Measurements from ENCODE around the gene M6PR.

DNA sequence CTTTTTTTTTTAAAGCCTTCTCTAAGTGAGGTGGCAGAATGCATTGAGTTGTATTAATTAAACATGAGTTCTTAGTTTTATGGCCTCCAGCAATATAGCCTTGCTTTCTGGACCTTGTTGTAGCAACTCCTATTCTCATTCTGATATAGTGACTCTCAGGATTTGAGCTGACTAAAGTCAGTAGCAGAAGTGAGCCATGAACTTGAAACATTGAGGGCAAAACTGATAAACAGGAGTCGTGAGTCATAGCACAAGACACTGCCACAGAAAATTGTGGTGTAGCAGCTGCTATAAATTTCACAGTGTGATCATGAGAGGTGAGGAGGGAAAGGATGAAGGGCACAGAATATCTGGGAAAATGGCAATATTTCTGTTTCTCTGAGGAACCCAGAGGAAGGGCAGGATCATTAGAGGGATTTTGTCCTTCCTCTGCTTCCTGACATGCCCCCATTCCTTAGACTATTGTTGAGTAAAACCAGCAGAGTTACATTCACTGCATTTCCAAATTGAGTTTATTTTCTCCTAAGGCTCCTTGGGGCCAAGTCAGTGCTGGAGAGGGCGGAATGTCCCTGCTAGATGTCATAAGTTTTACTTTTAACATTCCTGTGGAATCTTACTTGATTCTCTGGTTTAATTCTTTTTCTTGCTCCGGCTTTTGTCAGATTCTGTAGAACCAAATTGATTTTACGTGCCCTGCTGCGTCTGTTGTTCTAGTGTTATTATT is 47.4 kb upstream of the M6PR start:
- no peak for TF ChIP-seq CTCF (IDR thresholded peaks at IDR 0.05)
- no peak for TF ChIP-seq POLR2A (IDR thresholded peaks at IDR 0.05)

All from Peyer's patch (tissue), 4 donors.